ENCODE measurements around the gene PTPRD.
"Not testable (repeated sequence)": the region's sequence is repeated elsewhere in the genome, so short reads cannot be mapped to it uniquely, and the experiment has no call there.

PTPRD gene

GRCh38 chr9:9426454-9426853, 1186.3 kb downstream of the PTPRD start:
- FAIRE-seq = not testable (repeated sequence)

- no peak for FAIRE-seq
Observed at GRCh38 chr9:9412241-9412640, 1200.6 kb downstream of the PTPRD start.

GRCh38 chr9:9410736-9411135, 1202.1 kb downstream of the PTPRD start:
- peak; percentile 36 for FAIRE-seq

GRCh38 chr9:9399982-9400381, 1212.8 kb downstream of the PTPRD start:
- no peak for FAIRE-seq

GRCh38 chr9:9396518-9396917, 1216.3 kb downstream of the PTPRD start:
- no peak for FAIRE-seq

- no peak for FAIRE-seq
Observed at GRCh38 chr9:9395539-9395938, 1217.3 kb downstream of the PTPRD start.

GRCh38 chr9:9392755-9393154, 1220.0 kb downstream of the PTPRD start:
- no peak for FAIRE-seq

- no peak for FAIRE-seq
Observed at GRCh38 chr9:9389904-9390303, 1222.9 kb downstream of the PTPRD start.

- FAIRE-seq = no peak
Observed at GRCh38 chr9:9387511-9388115, 1225.2 kb downstream of the PTPRD start.

GRCh38 chr9:9362332-9362731, 1250.5 kb downstream of the PTPRD start:
- FAIRE-seq = no peak

GRCh38 chr9:9352877-9353481, 1259.8 kb downstream of the PTPRD start:
- FAIRE-seq = peak; percentile 94

GRCh38 chr9:9341203-9341602, 1271.6 kb downstream of the PTPRD start:
- no peak for FAIRE-seq

- no peak for FAIRE-seq
Observed at GRCh38 chr9:9337129-9337528, 1275.7 kb downstream of the PTPRD start.

GRCh38 chr9:9326749-9327148, 1286.1 kb downstream of the PTPRD start:
- no peak for FAIRE-seq

GRCh38 chr9:9319007-9319406, 1293.8 kb downstream of the PTPRD start:
- FAIRE-seq = no peak

GRCh38 chr9:9310743-9311142, 1302.1 kb downstream of the PTPRD start:
- FAIRE-seq = not testable (repeated sequence)

GRCh38 chr9:9305600-9305999, 1307.2 kb downstream of the PTPRD start:
- no peak for FAIRE-seq

GRCh38 chr9:9299134-9299533, 1313.7 kb downstream of the PTPRD start:
- no peak for FAIRE-seq

- FAIRE-seq = no peak
Observed at GRCh38 chr9:9286001-9286400, 1326.8 kb downstream of the PTPRD start.

- no peak for FAIRE-seq
Observed at GRCh38 chr9:9284201-9284600, 1328.6 kb downstream of the PTPRD start.

- FAIRE-seq = no peak
Observed at GRCh38 chr9:9283159-9283986, 1329.4 kb downstream of the PTPRD start.

- FAIRE-seq = no peak
Observed at GRCh38 chr9:9275601-9276000, 1337.2 kb downstream of the PTPRD start.

- FAIRE-seq = no peak
Observed at GRCh38 chr9:9257999-9258498, 1354.8 kb downstream of the PTPRD start.

- no peak for FAIRE-seq
Observed at GRCh38 chr9:9246726-9247125, 1366.1 kb downstream of the PTPRD start.
